Amygdala (tissue), 56 donors: ENCODE results near the gene COASY.

Experiments
- DNase-seq, 56 donors: peaks; one replicate each; lab custom pipeline; 2025; lab: John Stamatoyannopoulos, UW

The COASY gene

GRCh38 chr17:42561897-42562387, at the start of gene COASY:
COASY (plus strand) TSS chr17:42562148; CDS start chr17:42562623, 475 bp downstream.
- peak; percentile 47 to 95 (median 88) for DNase-seq

GRCh38 chr17:42512246-42512645, 49.7 kb upstream of the COASY start:
- DNase-seq: no peak

GRCh38 chr17:42512733-42513251, 49.2 kb upstream of the COASY start:
- DNase-seq: no peak

- DNase-seq: no peak
Observed at GRCh38 chr17:42513686-42514085, 48.3 kb upstream of the COASY start.

- DNase-seq: no peak
Observed at GRCh38 chr17:42514279-42514678, 47.7 kb upstream of the COASY start.

GRCh38 chr17:42514867-42515266, 47.1 kb upstream of the COASY start:
- no peak for DNase-seq

- DNase-seq: peak in 45 of 56 donors; percentile 14 to 83 (median 46)
Observed at GRCh38 chr17:42517516-42517915, 44.4 kb upstream of the COASY start.

- DNase-seq: peak in 16 of 56 donors; percentile 9 to 46 (median 22)
Observed at GRCh38 chr17:42518046-42518754, 43.7 kb upstream of the COASY start.

GRCh38 chr17:42518755-42519545, 43.0 kb upstream of the COASY start:
- peak in 2 of 56 donors; percentile 26 to 44 for DNase-seq

- peak in 45 of 56 donors; percentile 27 to 83 (median 62) for DNase-seq
Observed at GRCh38 chr17:42519546-42520491, 42.1 kb upstream of the COASY start.

GRCh38 chr17:42520540-42520951, 41.4 kb upstream of the COASY start:
- DNase-seq: no peak

- no peak for DNase-seq
Observed at GRCh38 chr17:42521036-42521435, 40.9 kb upstream of the COASY start.

- peak in 1 of 56 donors; percentile 7 for DNase-seq
Observed at GRCh38 chr17:42521666-42522262, 40.2 kb upstream of the COASY start.

- no peak for DNase-seq
Observed at GRCh38 chr17:42522263-42522790, 39.6 kb upstream of the COASY start.

- DNase-seq: no peak
Observed at GRCh38 chr17:42522798-42523278, 39.1 kb upstream of the COASY start.

- DNase-seq: no peak
Observed at GRCh38 chr17:42525221-42525620, 36.7 kb upstream of the COASY start.

- no peak for DNase-seq
Observed at GRCh38 chr17:42526031-42526444, 35.9 kb upstream of the COASY start.

GRCh38 chr17:42527932-42528331, 34.0 kb upstream of the COASY start:
- DNase-seq: peak in 1 of 56 donors; percentile 8

GRCh38 chr17:42529061-42529460, 32.9 kb upstream of the COASY start:
- DNase-seq: no peak
